GM23338 (cell line): ENCODE data around the gene LYRM9.

Source experiments
- CREB1 ChIP-seq: fragments of 250-450 bp; sonication (Bioruptor Pico); IDR thresholded peaks from 2 replicates; pipeline ENCODE4 v1.5.0; 2020; ENCODE audit warnings: low read depth, mild to moderate bottlenecking, moderate library complexity
- CTCF ChIP-seq, 2 experiments: fragments of 200-600 bp in 1 of 2; sonication (generic) in 1 of 2; conservative IDR thresholded peaks; 2 replicates each; pipeline versions ENCODE4 v1.5.1 to v1.6.1; 2016 to 2017; ENCODE audit warnings: antibody characterized with exemption in 2 of 2, low read depth in 2 of 2, mild to moderate bottlenecking in 2 of 2, moderate library complexity in 1 of 2
- ETS1 ChIP-seq: IDR thresholded peaks from 2 replicates; pipeline ENCODE4 v1.6.1; 2016; ENCODE audit warnings: antibody characterized with exemption
- EZH2 ChIP-seq: fragments of 200-600 bp; sonication (generic); IDR thresholded peaks from one replicate; pipeline ENCODE4 v1.8.0; 2017; ENCODE audit warnings: antibody characterized with exemption, mild to moderate bottlenecking, low read depth; ENCODE audit not compliant: unreplicated experiment
- EZH2phosphoT487 ChIP-seq: fragments of 200-600 bp; sonication (generic); IDR thresholded peaks from one replicate; pipeline ENCODE4 v1.8.1; 2018; ENCODE audit warnings: antibody characterized with exemption; ENCODE audit not compliant: unreplicated experiment
- JUNB ChIP-seq: IDR thresholded peaks from one replicate; pipeline ENCODE4 v1.6.1; 2016; ENCODE audit warnings: antibody characterized with exemption; ENCODE audit not compliant: unreplicated experiment
- NANOG ChIP-seq: IDR thresholded peaks from 2 replicates; pipeline ENCODE4 v1.6.1; 2016; ENCODE audit warnings: antibody characterized with exemption, borderline replicate concordance
- POLR2AphosphoS5 ChIP-seq: IDR thresholded peaks from 2 replicates; pipeline ENCODE4 v1.6.1; 2016; ENCODE audit warnings: antibody characterized with exemption, low read depth
- ZNF114 ChIP-seq: fragments of 250-450 bp; sonication (Bioruptor Pico); IDR thresholded peaks from 2 replicates; pipeline ENCODE4 v1.5.0; 2020; ENCODE audit warnings: mild to moderate bottlenecking, moderate library complexity
- ZNF331 ChIP-seq: fragments of 250-450 bp; sonication (Bioruptor Pico); IDR thresholded peaks from 2 replicates; pipeline ENCODE4 v1.5.0; 2020; ENCODE audit warnings: low read depth, mild to moderate bottlenecking, moderate library complexity
- ZNF462 ChIP-seq: fragments of 250-450 bp; sonication (Bioruptor Pico); IDR thresholded peaks from 2 replicates; pipeline ENCODE4 v1.5.0; 2020; ENCODE audit warnings: mild to moderate bottlenecking, moderate library complexity
- TF ChIP-seq, protein P1 (sequence below): IDR thresholded peaks from one replicate; pipeline ENCODE4 v1.6.1; 2018; ENCODE audit warnings: antibody characterized with exemption; ENCODE audit not compliant: unreplicated experiment

DNA sequence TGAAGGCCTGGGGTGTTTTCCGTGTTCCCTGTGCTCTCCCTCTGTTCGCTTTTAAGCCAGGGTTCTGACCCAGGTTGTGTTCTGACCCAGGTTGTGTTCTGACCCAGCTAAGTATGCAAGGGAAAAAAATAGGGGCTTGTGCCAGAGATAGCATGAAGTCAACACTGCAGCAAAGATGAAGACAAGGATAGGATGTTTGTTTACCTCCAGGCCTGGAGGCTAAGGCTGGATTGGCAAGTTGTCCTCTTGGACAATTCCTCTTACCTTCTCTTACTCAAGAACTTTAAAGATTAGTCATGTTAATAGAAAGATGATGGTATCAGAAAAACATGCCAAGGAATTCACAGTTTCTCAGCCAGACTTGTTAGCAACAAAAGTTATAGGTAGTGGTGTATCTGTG is 19.4 kb downstream of the LYRM9 start:
- TF ChIP-seq POLR2AphosphoS5, result no peak
- TF ChIP-seq CTCF (conservative IDR thresholded peaks at IDR 0.05; ENCODE audit: low read depth in 2 of 2), result no peak
- TF ChIP-seq, protein P1, sequence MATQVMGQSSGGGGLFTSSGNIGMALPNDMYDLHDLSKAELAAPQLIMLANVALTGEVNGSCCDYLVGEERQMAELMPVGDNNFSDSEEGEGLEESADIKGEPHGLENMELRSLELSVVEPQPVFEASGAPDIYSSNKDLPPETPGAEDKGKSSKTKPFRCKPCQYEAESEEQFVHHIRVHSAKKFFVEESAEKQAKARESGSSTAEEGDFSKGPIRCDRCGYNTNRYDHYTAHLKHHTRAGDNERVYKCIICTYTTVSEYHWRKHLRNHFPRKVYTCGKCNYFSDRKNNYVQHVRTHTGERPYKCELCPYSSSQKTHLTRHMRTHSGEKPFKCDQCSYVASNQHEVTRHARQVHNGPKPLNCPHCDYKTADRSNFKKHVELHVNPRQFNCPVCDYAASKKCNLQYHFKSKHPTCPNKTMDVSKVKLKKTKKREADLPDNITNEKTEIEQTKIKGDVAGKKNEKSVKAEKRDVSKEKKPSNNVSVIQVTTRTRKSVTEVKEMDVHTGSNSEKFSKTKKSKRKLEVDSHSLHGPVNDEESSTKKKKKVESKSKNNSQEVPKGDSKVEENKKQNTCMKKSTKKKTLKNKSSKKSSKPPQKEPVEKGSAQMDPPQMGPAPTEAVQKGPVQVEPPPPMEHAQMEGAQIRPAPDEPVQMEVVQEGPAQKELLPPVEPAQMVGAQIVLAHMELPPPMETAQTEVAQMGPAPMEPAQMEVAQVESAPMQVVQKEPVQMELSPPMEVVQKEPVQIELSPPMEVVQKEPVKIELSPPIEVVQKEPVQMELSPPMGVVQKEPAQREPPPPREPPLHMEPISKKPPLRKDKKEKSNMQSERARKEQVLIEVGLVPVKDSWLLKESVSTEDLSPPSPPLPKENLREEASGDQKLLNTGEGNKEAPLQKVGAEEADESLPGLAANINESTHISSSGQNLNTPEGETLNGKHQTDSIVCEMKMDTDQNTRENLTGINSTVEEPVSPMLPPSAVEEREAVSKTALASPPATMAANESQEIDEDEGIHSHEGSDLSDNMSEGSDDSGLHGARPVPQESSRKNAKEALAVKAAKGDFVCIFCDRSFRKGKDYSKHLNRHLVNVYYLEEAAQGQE, result no peak
- TF ChIP-seq EZH2, result no peak
- TF ChIP-seq ZNF331, result no peak
- TF ChIP-seq EZH2phosphoT487, result no peak
- no peak for TF ChIP-seq CREB1 (CRISPR knock-in tag)
- no peak for TF ChIP-seq NANOG
- TF ChIP-seq ETS1, result no peak
- no peak for TF ChIP-seq JUNB
- TF ChIP-seq ZNF462 (CRISPR knock-in tag), result no peak
- no peak for TF ChIP-seq ZNF114 (CRISPR knock-in tag)
